Measurements from ENCODE around the gene ZMYM3. TPM values are rescaled to one million over a fixed set of nuclear protein-coding genes. Genes with fewer than 3 reads are reported as not detected.

Gene ZMYM3
- polyA plus RNA-seq, 1 experiment: 24.6 TPM

DNA sequence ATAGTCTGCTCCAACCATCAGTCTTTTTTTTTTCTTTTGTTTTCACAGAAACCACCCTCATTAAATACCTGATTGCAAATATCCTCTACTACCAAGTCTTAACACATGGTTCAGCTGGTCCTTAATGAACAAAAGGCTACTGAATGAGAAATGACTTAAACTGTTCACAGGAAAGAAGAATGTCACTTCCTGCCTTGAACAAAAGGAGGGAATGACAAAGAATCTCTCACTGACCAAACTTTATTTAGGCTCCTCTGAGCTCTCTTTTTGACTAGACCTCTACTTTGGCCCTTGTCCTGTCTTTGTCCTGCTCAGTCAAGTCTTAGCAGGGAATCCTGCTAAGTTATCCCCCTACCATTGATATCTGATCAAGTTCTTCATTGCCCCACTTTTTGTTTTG, 62.7 kb downstream of the ZMYM3 start:
- POLR2A ChIA-PET: no interaction called here
- CTCF ChIA-PET: no interaction called here

More for the DNA sequence above, 62.7 kb downstream of the ZMYM3 start:
- Histone ChIP-seq H3K27ac (ENCODE audit: low read depth, low read length) (no peak overlapping the region), H3K9me3 (ENCODE audit: control insufficient read depth, insufficient read depth, low read length) (no peaks in the 10 kb centered on the region), H3K4me3 (ENCODE audit: low read depth, low read length) (no peak overlapping the region), H3K27me3 (ENCODE audit: control insufficient read depth, insufficient read depth, low read length) (no peaks in the 10 kb centered on the region)
- TF ChIP-seq, protein P1, sequence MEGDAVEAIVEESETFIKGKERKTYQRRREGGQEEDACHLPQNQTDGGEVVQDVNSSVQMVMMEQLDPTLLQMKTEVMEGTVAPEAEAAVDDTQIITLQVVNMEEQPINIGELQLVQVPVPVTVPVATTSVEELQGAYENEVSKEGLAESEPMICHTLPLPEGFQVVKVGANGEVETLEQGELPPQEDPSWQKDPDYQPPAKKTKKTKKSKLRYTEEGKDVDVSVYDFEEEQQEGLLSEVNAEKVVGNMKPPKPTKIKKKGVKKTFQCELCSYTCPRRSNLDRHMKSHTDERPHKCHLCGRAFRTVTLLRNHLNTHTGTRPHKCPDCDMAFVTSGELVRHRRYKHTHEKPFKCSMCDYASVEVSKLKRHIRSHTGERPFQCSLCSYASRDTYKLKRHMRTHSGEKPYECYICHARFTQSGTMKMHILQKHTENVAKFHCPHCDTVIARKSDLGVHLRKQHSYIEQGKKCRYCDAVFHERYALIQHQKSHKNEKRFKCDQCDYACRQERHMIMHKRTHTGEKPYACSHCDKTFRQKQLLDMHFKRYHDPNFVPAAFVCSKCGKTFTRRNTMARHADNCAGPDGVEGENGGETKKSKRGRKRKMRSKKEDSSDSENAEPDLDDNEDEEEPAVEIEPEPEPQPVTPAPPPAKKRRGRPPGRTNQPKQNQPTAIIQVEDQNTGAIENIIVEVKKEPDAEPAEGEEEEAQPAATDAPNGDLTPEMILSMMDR (IDR thresholded peaks at IDR 0.05; ENCODE audit: low read depth, low read length): no peak
- DNase-seq (ENCODE audit: low read depth, low spot score): no peak

Other genes with a start within 250 kb of the ZMYM3 start
- gene SNX12, start 185.8 kb downstream of the ZMYM3 start, polyA plus RNA-seq (2011; rRNA removed): 76.0 and 77.0 TPM in 2 replicates
- gene FOXO4, start 158.3 kb downstream of the ZMYM3 start, polyA plus RNA-seq (2011; rRNA removed): 1.3 and 1.6 TPM in 2 replicates
- not detected in 2 replicates for gene CXorf65, start 147.4 kb downstream of the ZMYM3 start, polyA plus RNA-seq (2011; rRNA removed)
- gene IL2RG, start 142.6 kb downstream of the ZMYM3 start, polyA plus RNA-seq (2011; rRNA removed): not detected in 2 replicates
- gene MED12, start 135.5 kb downstream of the ZMYM3 start, polyA plus RNA-seq (2011; rRNA removed): 12.7 and 19.7 TPM in 2 replicates
- gene NLGN3, start 109.3 kb downstream of the ZMYM3 start, polyA plus RNA-seq (2011; rRNA removed): 0.36 and 0.42 TPM in 2 replicates
- gene GJB1, start 30.9 kb downstream of the ZMYM3 start, polyA plus RNA-seq (2011; rRNA removed): not detected in 2 replicates
- gene NONO, start 29.5 kb upstream of the ZMYM3 start, polyA plus RNA-seq (2011; rRNA removed): 279 and 437 TPM in 2 replicates
- gene ITGB1BP2, start 47.6 kb upstream of the ZMYM3 start, polyA plus RNA-seq (2011; rRNA removed): 2.3 and 2.6 TPM in 2 replicates
- gene TAF1, start 112.2 kb upstream of the ZMYM3 start, polyA plus RNA-seq (2011; rRNA removed): 16.7 and 21.5 TPM in 2 replicates